HG03457 (cell line): ENCODE data around the gene METTL2A.
"Not testable (repeated sequence)": the region's sequence is repeated elsewhere in the genome, so short reads cannot be mapped to it uniquely, and the experiment has no call there.

Experiments used
- ATAC-seq: cut with Tn5 transposase; IDR thresholded peaks from one replicate; pipeline ENCODE4 v1.9.1; 2021; ENCODE audit warnings: moderate number of reproducible peaks; ENCODE audit not compliant: unreplicated experiment

The METTL2A gene

GRCh38 chr17:62423647-62424461 lies at the start of gene METTL2A:
Gene METTL2A (plus strand): TSS chr17:62423897. CDS start chr17:62423903, 6 bp downstream.
- ATAC-seq, result peak; percentile 93

GRCh38 chr17:62380253-62380652 lies 43.4 kb upstream of the METTL2A start, which contains the start of gene EFCAB3:
Gene EFCAB3 (plus strand): TSS chr17:62380553. CDS start chr17:62382980, 2,427 bp downstream.
- ATAC-seq, result no peak

- no peak for ATAC-seq
Observed at GRCh38 chr17:62381561-62381960, 42.1 kb upstream of the METTL2A start.

GRCh38 chr17:62388856-62389255 lies 34.8 kb upstream of the METTL2A start:
- no peak for ATAC-seq

GRCh38 chr17:62392908-62393307 lies 30.8 kb upstream of the METTL2A start:
- ATAC-seq, result no peak

GRCh38 chr17:62398891-62399290 lies 24.8 kb upstream of the METTL2A start:
- no peak for ATAC-seq

- ATAC-seq, result no peak
Observed at GRCh38 chr17:62405451-62405850, 18.2 kb upstream of the METTL2A start.

- ATAC-seq, result not testable (repeated sequence)
Observed at GRCh38 chr17:62413090-62413489, 10.6 kb upstream of the METTL2A start.

- not testable (repeated sequence) for ATAC-seq
Observed at GRCh38 chr17:62426214-62426613, 2.5 kb downstream of the METTL2A start.

GRCh38 chr17:62435251-62435650 lies 11.6 kb downstream of the METTL2A start:
- not testable (repeated sequence) for ATAC-seq

- not testable (repeated sequence) for ATAC-seq
Observed at GRCh38 chr17:62441181-62441580, 17.5 kb downstream of the METTL2A start.

- no peak for ATAC-seq
Observed at GRCh38 chr17:62444063-62444462, 20.4 kb downstream of the METTL2A start.

GRCh38 chr17:62445791-62446190 lies 22.1 kb downstream of the METTL2A start:
- not testable (repeated sequence) for ATAC-seq

GRCh38 chr17:62452195-62452594 lies 28.5 kb downstream of the METTL2A start:
- ATAC-seq, result not testable (repeated sequence)

- ATAC-seq, result not testable (repeated sequence)
Observed at GRCh38 chr17:62453041-62453440, 29.3 kb downstream of the METTL2A start.

- not testable (repeated sequence) for ATAC-seq
Observed at GRCh38 chr17:62453656-62454055, 30.0 kb downstream of the METTL2A start.

- ATAC-seq, result not testable (repeated sequence)
Observed at GRCh38 chr17:62454111-62454510, 30.4 kb downstream of the METTL2A start.

- ATAC-seq, result no peak
Observed at GRCh38 chr17:62456016-62456415, 32.3 kb downstream of the METTL2A start.

GRCh38 chr17:62458483-62458882 lies 34.8 kb downstream of the METTL2A start:
- ATAC-seq, result not testable (repeated sequence)

GRCh38 chr17:62464422-62464821 lies 40.7 kb downstream of the METTL2A start:
- ATAC-seq, result not testable (repeated sequence)

GRCh38 chr17:62465271-62465670 lies 41.6 kb downstream of the METTL2A start:
- not testable (repeated sequence) for ATAC-seq

- not testable (repeated sequence) for ATAC-seq
Observed at GRCh38 chr17:62470666-62471379, 47.1 kb downstream of the METTL2A start.
